Activated CD8-positive, alpha-beta memory T cell treated with anti-CD3 and anti-CD28 coated beads for 1 hour (primary cell): ENCODE measurements around the gene RAD51B.
"Not testable (repeated sequence)": the region's sequence is repeated elsewhere in the genome, so short reads cannot be mapped to it uniquely, and the experiment has no call there.

ENCODE experiments used
- DNase-seq, 2 donors: peaks; one replicate each; pipeline ENCODE4 v3.0.0-alpha.2; 2020; ENCODE audit warnings: low read depth in 1 of 2; ENCODE audit errors: extremely low read depth in 1 of 2

Gene RAD51B

DNA sequence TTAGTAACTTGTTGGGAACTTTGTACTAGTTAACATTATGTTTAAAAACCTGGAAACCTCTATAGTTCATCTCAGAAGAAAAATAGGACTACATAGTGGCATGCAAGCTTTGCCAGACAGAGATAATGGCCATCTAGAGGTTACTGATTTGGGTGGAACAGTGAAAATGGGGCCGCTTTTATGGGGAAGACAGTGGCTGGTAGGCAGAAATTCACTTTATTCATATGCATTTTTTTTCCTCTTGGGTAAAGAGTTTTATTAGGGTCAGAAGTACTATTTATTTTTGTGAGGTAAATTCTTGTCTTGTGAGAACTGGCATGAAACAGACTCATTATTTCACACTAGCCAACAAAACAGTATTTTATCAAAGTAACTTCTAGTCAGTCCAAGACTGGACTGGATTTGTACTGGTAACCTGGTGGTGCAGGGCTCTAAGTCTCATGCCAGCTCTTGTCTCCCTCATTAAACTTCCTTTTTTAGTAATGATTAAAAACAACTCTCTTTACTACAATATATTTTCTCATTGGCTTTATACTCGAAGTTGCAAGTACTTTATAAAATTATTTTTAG, 345.8 kb downstream of the RAD51B start:
- no peak for DNase-seq

DNA sequence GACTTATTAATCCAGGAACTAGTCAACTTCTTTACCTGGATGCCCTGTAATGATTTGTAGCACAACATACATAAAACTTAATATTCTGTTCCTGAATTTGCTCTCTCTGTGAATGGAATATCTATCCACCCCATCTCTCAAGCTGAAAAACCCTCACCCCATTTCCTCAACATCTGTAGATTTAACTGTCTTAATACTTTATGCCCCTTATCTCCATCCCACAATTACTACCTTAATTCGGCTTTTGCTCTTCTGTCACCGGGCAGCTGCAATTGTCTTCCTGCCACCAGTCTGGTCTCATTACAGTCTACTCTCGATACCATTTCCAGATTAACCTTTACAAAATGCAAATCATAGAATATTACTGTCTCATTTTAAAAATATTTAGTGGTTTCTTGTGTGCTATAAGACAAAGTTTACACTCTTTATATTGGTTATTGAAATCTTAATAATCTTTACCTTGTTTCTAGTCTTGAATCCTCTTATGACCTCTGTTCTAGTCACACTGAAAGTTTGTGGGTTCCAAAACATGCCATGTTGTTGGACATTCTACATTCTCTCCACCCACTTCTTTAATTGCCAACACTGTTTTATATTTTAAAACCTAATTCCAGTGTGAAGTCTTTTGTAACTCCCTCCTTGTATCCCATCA, 347.3 kb downstream of the RAD51B start:
- no peak for DNase-seq

DNA sequence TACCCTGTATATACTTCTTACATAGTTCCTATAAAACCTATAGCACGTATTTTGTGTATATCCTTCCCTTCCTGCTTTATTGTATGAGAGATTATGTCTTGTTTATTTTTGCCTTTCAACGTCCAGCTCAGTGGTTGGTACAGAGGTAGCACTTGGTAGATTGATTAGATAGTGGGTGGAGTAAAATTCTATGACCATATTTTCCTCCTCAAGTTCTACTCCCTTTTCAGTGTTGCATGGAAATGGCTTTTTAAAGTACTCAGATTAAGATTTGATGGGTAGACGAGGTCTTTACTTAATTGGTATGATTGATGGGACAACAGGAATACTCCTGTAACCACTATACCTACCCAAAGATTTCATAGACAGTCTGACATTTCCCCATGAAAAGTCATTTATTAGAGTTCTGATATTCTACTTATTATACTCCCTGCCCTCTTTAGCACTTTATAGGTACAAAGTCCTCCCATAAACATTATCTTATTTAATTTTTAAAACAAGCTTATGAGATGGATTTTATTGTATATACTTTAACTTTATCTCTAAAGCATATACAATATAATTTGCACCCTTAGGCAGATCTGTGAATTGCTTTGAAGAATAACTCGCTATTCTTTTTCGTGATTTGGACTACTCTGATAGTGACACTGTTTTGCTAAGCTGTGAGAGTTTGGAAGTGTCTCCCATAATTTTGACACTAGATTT, 348.0 kb downstream of the RAD51B start:
- DNase-seq: no peak

DNA sequence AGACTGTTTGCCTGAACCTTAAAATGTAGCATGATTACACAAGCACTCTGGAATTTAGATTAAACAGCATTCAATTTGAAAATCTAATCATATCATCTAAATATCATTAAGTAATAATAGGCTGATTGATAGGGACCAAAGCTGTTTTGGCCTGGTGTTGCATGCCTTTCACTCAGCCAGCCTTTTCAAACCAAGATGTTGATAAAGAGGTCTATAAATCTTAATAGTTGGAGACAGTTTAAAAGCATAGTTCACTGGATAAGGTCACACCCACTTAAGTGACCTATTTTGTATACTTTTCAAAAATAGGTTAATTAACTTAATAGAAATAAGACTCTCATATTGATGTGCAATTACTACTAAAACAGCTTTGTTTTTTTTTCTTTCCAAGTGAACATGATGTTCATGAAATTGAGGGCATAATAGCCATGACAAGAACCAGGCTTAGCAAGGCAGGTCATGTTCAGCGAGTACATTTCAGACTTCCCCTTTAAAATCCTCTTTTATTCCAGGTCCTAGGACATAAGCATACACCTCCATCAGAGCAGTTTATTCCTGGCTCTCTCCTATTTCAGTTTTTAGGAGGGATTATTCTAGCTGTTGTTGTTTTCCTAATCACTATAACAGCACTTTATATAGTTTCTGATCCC, 349.0 kb downstream of the RAD51B start:
- no peak for DNase-seq

DNA sequence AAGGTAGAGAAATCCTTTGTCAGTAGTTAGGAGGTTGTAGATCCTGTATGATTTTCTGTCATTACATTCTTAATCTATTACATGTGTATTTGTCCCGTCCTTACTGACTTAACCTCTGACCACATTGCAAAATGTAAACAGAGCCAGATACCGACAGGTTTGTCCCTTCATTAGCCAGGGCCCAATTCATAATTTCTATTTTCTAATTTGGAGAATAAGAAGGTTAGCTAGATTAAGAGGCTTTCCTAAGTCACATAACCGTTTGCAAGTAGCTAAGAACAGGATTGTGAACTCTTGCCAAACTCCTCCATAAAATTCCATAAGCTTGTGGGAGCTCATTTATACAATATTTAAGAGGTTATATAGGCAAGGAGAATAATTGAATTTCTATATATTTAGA, 352.6 kb downstream of the RAD51B start:
- DNase-seq: no peak

DNA sequence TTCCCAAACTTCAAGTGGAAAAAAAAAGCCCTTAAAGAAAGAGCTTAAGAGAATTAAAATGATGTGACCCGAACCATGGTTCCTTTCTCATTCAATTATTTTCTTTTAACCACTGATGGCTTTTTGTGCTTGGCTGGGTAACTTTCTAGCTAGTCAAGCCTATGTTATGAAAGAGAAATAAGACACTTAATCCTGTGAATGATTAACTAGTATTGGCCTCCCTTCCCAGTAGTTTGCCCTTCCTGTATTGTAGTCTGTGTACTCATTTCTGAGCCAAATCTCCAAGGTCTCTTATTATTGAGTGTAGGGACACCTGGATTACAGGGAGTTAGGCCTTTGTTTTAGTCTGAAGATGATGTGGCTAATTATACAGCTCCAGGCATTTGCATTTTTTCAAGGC, 353.0 kb downstream of the RAD51B start:
- DNase-seq: no peak

DNA sequence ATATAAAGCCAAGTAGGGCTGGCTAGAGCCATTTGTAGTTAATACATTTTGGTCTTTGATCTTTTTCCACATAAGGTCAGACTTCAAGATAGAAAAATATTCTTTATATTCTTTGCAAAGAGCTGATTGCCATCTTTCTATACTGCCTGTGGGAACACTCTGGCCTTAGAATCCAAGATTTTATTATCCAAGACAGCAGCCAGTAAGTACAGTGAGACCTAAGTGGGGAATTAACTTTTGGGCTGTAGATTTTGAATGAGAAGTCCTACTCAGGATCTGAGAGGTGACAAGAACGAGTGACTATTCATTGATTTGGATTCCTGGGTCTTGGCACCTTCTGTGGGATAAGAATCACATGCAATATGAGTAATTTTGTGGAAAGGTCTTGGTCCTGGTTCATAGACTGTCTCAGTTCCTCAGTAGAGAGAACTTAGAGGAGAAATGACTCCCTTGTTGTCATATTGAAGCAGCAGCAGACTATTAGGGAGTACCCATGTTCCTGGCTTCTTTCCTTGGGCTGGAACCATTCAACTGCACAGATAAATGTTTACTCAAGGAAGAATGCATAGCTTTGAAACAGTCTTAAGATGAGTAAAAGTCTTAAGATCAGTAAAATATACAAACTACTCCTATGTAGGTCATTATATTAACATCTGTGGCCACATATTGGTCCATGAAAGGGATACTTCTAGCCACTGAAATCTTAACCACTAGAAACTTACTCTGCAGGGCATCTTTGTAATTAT, 353.8 kb downstream of the RAD51B start:
- DNase-seq: no peak

DNA sequence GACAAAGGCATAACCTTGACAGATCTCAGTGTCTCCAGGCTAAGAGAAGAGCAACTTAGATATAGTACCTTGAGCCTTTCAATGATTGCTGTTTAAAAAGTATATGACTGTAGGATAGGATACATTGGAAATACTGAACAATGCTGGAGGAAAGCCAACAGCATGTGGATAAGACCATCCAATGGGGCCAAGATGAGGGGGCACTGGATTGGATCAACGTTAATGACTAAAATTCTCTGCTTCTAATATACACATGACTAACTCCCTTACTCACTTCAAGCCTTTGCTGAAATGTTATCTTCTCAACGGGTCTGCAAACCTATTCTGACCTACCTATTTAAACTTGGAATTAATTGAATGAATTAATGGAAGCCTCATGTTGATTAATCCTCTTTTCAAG, 354.9 kb downstream of the RAD51B start:
- no peak for DNase-seq

DNA sequence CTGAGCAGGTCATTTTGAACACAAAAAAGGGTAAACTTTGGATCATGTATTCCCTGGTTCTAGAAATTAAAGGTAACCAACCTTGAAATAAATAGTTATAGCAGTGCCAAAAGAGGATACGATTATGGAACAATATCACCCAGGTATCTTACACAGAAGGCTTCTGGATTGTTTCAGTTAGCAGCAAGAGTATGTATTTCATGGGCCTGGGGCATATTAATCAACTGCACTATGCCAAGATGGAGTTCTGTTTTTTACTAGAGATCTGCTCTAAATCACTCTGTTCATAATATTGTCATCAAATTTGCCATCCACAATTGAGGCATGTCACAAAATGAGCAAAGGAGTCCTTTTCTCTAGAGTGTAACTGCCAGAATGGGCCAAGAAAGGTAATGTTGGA, 357.1 kb downstream of the RAD51B start:
- DNase-seq: no peak

DNA sequence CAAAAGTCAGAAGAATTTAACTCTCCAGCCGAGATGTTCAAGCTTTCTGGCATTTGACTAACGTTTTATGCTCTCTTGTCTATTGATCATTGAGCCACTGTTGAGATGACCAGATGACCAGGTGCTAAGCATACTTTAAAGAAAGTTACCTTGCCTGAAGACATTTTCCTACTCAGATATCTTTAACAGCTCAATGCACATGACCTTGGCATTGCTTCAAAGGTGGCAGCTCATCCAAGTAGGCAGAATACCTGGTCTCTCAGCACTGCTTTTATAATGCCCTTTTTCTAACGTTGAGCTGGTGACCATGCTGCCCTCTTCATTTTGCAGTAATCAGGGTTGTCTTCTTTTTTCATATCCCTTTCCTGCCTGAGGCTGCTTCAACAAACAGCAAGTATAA, 358.1 kb downstream of the RAD51B start:
- no peak for DNase-seq

DNA sequence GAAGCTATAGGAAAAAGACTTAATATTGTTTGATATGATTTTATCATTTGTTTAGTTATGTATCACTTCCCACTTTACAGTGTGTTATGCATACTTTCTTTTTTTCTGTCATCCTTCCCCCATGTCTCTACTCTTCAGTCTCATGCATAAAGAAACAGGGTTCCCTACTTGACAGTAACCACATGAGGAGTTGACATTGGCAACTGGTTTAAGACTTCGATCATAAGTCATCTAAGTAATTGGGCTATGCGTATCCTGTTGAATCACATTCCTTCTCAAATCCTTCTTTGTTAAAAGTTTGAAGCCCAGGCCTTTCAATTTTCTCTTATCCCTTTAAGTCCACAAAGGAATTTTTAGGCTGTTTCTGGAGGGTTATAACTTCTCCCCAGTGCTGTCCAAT, 358.7 kb downstream of the RAD51B start:
- no peak for DNase-seq

DNA sequence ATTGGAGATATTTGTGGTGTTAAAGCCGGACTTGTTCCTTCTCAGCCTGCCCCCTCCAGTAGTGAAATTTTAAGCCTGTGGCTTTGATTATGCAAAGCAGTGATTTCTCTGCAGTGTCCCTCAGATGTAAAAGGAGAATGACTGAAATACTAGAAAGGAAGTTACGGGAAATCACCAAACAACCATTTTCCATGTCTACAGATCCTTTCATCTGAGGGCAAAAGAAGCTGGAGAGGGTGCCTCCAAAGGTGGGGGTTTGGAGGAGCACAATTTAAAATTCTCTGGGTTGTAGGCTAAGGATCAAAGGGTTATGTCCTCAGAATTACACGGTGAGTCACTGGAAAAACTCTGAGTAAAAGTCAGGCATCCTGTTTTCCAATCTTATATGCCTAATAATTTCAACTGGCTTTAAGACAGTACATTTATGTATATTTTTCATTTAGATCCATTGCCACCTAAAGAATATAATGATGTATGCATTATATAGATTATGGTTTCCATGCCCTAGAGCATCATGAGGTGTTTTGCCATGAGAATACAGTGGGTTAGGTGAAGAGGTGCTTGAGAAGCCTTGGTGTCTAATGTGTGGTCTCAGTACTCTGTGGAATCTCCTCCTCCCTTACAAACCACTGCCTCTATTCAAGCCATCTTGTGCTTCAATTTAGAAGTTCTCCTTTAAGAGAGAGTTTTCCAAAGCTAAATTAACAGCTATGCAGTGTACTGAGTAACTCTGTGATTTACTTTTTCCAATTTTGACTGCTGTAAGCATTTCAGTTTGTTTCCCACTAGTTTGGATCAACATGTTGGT, 362.1 kb downstream of the RAD51B start:
- no peak for DNase-seq

DNA sequence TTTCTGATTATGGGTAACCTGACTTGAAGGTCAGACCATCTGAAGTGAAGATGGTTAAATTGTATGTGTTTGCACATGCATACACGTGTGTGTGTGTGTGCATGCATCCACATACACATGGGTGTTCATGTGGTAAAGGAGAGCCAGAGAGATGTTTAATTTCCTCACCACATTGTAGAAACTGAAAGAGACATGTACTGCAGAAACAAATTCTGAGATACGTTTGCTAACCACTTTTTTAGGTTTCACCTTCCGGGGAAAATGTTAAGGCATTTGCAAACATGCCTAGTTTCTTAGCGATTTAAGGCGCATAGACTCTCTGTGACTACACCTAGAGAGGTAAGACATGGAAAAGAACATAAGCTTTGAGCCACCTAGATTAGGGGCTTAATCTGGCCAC, 362.9 kb downstream of the RAD51B start:
- no peak for DNase-seq

DNA sequence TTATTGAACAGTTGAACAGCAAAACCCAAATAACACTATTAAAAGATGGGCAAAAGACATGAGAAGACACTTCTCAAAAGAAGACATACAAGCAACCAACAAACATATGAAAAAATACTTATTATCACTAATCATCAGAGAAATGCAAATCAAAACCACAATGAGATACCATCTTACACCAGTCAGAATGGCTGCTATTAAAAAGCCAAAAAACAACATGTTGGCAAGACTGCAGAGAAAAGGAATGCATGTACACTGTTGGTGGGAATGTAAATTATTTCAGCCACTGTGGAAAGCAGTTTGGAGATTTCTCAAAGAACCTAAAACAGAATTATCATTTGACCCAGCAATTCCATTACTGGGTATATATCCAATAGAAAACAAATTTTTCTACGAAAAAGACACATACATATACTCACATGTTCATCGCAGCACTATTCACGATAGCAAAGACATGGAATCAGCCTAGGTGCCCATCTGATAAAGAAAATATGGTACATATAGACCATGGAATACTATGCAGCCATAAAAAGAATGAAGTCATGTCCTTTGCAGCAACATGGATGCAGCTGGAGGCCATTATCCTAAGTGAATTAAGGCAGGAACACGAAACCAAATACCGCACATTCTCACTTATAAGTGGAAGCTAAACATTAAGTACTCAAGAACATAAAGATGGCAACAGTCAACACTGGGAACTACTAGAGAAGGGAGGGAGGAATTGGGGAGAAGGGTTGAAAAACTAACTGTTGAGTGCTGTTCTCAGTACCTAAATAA, 367.1 kb downstream of the RAD51B start:
- DNase-seq: not testable (repeated sequence)

DNA sequence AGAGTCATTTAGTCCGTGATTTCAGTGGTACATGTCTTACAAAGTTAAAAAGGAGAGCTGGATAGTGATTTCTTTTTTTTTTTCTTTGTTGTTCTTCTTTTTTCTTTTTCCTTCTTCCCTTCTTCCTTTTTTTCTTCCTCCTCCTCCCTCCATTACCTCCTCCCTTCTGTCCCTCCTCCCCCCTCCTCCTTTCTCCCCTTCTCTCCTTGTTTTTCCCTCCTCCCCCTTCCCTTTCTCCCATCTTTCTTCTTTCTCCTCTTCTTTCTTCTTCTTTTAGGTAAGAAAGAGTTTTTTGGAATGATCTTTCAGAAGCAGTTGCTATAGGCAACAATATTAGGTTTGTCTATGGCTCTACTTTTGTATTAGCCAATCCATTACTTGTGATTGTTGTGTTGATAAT, 368.6 kb downstream of the RAD51B start:
- DNase-seq: no peak

DNA sequence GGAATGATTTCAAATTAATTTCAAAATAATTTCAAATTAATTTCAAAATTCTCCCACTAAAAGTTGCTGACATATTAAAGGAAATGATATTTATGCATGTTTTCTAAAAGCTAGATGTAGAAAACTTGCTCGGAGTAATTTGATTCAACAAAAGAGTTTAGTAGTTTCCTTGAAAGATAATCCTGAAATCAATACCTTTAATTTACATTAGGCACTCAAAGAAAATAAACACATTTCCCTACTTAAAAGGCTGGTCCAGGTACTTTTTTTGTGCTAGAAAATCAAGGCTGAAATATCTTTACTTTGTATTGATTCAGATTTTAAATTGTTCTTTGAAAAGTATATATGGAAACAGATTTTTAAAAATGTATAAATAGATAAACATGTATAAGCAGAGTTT, 370.5 kb downstream of the RAD51B start:
- no peak for DNase-seq

DNA sequence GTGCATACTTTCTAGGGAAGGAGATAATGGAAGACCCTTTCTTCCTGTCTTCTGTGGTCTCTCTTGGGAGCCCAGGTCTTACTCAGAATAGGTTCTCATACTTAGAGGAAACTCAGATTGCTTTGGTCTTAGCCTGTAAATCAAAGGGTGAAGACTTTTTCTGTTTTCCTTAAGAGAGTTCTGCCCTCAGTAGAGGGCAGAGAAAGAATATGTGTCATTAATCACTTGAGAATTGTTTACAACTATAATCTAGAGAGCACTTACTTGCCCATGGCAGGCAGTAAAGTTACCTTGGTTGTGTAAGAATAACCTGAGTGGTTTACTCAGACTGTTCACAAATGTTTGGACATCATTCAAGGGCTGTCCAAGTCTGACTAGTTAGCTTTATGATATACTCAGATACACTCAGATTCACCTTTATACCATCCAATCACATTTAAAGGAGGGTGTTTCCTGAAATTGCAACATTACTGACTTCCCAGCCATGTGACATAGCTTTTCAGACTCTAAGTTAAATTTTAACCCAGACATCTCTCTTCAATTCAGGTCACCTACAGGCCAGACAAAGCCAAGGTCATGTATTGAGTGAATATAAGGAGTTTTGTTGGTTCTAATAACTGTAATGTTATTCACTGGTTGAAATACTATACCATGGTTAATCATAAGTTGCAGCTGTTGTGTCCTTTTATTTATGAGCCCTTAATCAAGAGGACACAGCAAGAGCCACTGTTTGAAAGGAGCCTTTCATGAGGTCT, 372.2 kb downstream of the RAD51B start:
- no peak for DNase-seq

DNA sequence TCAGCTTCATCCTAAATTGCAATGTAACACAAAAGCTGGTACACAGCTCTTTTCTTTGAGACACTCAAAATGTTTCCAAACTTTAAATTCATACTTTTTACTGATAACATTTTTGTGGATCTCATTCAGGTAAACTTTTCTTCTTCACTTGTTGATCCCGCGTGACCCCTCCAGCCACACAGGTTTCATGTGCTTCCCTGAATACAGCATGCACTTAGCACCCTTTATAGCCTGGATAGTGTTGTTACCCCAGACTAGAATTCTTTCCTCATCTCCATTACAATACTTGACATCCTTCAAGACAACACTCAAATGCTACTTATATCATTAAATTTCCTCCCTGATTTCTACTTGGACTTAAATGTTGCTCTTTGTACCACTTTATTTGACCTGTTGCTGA, 373.4 kb downstream of the RAD51B start:
- DNase-seq: no peak
